D721Med (cell line): ENCODE measurements around the gene ABCA13.

Experiments
- DNase-seq: peaks from one replicate; pipeline ENCODE4 v3.0.0; 2011; ENCODE audit warnings: low spot score; ENCODE audit not compliant: insufficient read length
- FAIRE-seq: peaks from 2 replicates; lab custom pipeline; 2011; peaks lifted over from hg19 to GRCh38; lab: Jason Lieb, UNC
- TF ChIP-seq, protein P1 (sequence below): IDR thresholded peaks from 2 replicates; pipeline ENCODE4 v1.5.1; 2012; ENCODE audit warnings: mild to moderate bottlenecking, control low read depth; ENCODE audit not compliant: insufficient read depth; ENCODE audit errors: missing control alignments

Gene ABCA13

DNA sequence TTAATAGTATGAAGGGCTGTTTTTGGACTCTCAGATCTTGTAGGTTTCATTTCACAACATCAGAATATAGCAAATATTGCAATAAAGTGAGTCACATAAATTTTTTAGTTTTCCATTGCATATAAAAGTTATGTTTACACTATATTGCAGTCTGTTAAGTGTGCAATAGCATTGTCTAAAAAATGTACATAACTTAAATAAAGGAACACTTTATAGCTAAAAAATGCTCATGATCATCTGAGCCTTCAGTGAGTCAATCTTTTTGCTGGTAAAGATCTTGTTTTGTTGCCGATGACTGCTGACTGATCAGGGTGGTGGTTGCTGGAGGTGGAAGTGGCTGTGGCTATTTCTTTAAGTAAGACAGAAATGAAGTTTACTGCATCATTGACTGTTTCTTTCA, 42.0 kb downstream of the ABCA13 start:
- no peak for FAIRE-seq

DNA sequence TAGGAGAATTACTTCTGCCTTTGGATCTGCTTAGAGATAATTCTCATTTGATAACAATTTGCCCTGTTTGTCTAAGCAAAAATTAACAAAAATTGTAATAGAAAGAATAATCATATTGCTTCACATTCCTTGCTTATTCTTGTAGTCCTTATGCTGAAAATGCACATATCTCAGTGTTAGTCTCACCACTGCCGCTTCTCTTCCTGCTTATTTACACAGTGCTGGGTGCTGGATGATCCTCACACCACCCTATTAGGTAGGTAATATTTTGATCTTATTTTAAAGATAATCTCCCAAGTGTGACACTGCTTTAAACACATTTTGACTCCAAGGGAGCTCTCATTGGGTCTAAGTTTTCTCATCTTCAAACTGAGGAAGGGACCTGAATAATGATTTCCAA, 46.0 kb downstream of the ABCA13 start:
- FAIRE-seq = no peak
- no peak for DNase-seq
- TF ChIP-seq, protein P1, sequence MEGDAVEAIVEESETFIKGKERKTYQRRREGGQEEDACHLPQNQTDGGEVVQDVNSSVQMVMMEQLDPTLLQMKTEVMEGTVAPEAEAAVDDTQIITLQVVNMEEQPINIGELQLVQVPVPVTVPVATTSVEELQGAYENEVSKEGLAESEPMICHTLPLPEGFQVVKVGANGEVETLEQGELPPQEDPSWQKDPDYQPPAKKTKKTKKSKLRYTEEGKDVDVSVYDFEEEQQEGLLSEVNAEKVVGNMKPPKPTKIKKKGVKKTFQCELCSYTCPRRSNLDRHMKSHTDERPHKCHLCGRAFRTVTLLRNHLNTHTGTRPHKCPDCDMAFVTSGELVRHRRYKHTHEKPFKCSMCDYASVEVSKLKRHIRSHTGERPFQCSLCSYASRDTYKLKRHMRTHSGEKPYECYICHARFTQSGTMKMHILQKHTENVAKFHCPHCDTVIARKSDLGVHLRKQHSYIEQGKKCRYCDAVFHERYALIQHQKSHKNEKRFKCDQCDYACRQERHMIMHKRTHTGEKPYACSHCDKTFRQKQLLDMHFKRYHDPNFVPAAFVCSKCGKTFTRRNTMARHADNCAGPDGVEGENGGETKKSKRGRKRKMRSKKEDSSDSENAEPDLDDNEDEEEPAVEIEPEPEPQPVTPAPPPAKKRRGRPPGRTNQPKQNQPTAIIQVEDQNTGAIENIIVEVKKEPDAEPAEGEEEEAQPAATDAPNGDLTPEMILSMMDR = no peak

More for the DNA sequence above, 42.0 kb downstream of the ABCA13 start:
- DNase-seq = no peak
- TF ChIP-seq, protein P1 = no peak

DNA sequence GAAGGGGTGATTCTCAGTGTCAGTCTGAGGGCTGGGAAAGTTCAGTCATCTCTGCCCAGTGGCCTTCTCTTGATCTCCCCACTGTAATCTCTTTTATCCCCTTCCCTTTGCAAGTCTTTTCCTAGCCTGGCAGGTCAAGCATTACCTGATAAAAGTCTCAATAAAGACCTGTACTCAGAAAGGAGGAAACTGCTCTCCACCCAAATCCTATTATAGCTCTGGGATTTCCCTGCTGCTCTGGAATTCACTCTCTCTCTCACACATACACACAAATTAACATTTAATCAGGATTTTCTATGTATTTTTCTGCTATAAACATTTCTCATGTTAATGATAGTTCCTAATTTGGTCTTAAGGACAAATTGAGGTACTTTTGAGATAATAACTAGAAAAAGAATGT, 46.5 kb downstream of the ABCA13 start:
- FAIRE-seq (no peak), DNase-seq (no peak)
- TF ChIP-seq, protein P1 = no peak

DNA sequence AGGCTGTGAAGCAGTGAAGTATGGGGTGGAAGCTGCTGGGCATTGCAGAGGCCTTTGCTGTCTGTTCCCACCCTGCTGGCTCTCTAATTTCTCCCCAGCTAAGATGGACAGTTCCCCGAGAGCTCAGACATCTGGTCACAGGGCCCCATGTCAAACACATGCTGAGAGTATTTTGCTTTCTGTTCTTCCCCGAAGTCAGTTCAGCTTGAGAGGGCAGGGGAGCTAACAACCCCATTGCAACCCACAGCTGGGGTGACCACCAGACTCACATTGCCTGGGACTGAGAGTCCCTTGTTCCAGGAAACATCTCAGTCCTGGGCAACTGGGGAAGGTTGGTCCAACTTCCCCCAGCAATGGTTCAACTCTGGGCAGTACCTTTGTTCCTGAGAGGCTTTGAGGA, 52.8 kb downstream of the ABCA13 start:
- DNase-seq (no peak), FAIRE-seq (no peak)
- TF ChIP-seq, protein P1 = no peak

DNA sequence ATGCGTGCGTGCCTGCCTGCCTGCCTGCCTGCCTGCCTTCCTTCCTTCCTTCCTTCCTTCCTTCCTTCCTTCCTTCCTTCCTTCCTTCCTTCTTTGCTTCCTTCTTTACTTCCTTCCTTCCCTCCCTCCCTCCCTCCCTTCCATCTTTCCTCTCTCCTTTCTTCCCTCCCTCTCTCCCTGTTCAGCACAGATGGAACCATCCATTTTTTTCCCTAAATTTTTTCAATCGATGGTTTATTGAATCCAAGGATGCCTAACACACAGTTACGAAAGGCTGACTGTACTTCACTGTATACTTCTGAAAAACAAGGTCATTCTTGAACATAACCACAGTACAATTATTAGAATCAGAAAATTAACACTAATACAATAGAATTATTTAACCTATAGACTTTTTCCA, 53.8 kb downstream of the ABCA13 start:
- no peak for DNase-seq
- TF ChIP-seq, protein P1 = no peak
- FAIRE-seq = no peak

DNA sequence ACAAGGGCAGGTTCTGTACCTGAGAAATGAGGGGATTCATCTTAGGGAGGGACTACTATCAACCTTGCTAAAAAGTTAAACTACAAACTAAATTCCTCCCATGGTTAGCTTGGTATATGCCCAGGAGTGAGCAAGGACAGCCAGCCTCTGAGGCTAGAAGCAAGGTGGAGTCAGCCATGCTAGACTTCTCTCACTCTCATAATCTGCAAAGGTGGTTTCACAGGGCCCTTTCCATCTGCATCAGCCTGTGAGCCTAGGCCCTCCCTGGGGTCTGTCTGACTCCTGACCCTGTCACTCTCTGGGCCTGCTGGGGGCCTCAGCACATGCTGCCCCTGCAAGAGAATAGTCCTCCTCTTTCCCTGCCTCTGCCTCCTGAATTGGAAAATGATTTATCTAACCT, 66.1 kb downstream of the ABCA13 start:
- DNase-seq = no peak
- TF ChIP-seq, protein P1 = no peak

DNA sequence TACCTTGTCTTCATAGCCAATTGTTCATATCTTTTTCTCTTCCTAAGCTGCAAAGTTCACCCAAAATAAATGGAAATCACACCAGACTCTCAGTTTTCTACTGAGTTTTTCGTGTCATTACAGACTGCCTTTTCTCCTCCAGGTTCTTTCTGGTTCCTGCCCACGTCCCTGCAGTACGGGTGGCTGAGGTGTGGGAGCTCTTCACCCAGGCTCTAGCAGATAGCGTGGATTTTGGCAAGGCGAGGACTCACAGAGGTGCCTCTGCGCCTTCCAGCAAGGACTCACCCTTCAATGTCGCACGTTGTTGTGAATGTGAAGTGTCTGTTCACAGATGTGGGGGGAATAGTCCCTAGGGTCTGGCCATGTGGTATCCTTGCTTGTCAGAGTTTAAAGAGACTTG, 71.6 kb downstream of the ABCA13 start:
- DNase-seq (no peak), FAIRE-seq (no peak)
- TF ChIP-seq, protein P1 = no peak

More for the DNA sequence above, 66.1 kb downstream of the ABCA13 start:
- no peak for FAIRE-seq
